ENCODE measurements around the gene RARB.

GRCh38 chr3:25582242-25582641 is 154.2 kb downstream of the RARB start:
- TF ChIP-seq CTCF (IDR thresholded peaks at IDR 0.05) (no peak), EZH2 (IDR thresholded peaks at IDR 0.05) (no peak)
